Tibial nerve (tissue), 4 donors: Measurements from ENCODE around the gene C4BPA. TPM values are rescaled to one million over a fixed set of nuclear protein-coding genes. Genes with fewer than 3 reads are reported as not detected.

Experiments
- DNase-seq, 2 donors: peaks; one replicate each; pipeline ENCODE4 v3.0.0-alpha.2; 2019; ENCODE audit warnings: low spot score in 2 of 2
- H3K27ac ChIP-seq, 4 donors: fragments of 200-600 bp; sonication (generic) in 3 of 4; one replicate each; pipeline ENCODE4 v1.5.1; 2017 to 2019; ENCODE audit warnings: mild to moderate bottlenecking in 1 of 4
- H3K27me3 ChIP-seq, 2 donors: fragments of 200-600 bp; sonication (generic) in 1 of 2; one replicate each; pipeline versions ENCODE4 v1.5.1 to v1.6.0; 2017 to 2019
- H3K36me3 ChIP-seq, 3 donors: fragments of 200-600 bp; sonication (generic); one replicate each; pipeline ENCODE4 v1.5.1; 2018 to 2019
- H3K4me1 ChIP-seq, 4 donors: fragments of 200-600 bp; sonication (generic) in 3 of 4; one replicate each; pipeline ENCODE4 v1.5.1; 2017 to 2019
- H3K4me3 ChIP-seq, 4 donors: fragments of 200-600 bp; sonication (generic) in 3 of 4; one replicate each; pipeline ENCODE4 v1.5.1; 2017 to 2019; ENCODE audit warnings: mild to moderate bottlenecking in 1 of 4, moderate library complexity in 1 of 4
- H3K9me3 ChIP-seq, 4 donors: fragments of 200-600 bp; sonication (generic) in 3 of 4; one replicate each; pipeline ENCODE4 v1.5.1; 2017 to 2019
- CTCF ChIP-seq, 5 experiments: fragments of 200-600 bp in 3 of 5; fragments of 450-650 bp in 2 of 5; sonication (generic) in 3 of 5; IDR thresholded peaks; one replicate each; pipeline ENCODE4 v1.5.1; 2016 to 2019; ENCODE audit warnings: antibody characterized with exemption in 5 of 5, mild to moderate bottlenecking in 3 of 5, moderate library complexity in 2 of 5
- EP300 ChIP-seq, 2 donors: sonication (generic); formaldehyde crosslinking; IDR thresholded peaks; one replicate each; pipeline ENCODE4 v1.6.1; 2017; ENCODE audit warnings: antibody characterized with exemption in 2 of 2, mild to moderate bottlenecking in 1 of 2
- POLR2A ChIP-seq, 2 donors: fragments of 450-650 bp; IDR thresholded peaks; one replicate each; pipeline ENCODE4 v1.6.1; 2017; ENCODE audit warnings: antibody characterized with exemption in 2 of 2, mild to moderate bottlenecking in 2 of 2, moderate library complexity in 2 of 2
- WGBS, 2 donors: methylation state at CpG; one replicate each; pipeline ENCODE4 v1.1.5; 2018; 5-methylcytosine and 5-hydroxymethylcytosine counted together
- total RNA-seq, 4 donors: library from RNA; depleted of rRNA; stranded (reverse); fragments of >200 nt; gene quantifications; one replicate each; pipeline ENCODE4 v1.1.0, GENCODE V29; 2016

C4BPA gene
- total RNA-seq, 4 donors from 2014 or later = not detected

DNA sequence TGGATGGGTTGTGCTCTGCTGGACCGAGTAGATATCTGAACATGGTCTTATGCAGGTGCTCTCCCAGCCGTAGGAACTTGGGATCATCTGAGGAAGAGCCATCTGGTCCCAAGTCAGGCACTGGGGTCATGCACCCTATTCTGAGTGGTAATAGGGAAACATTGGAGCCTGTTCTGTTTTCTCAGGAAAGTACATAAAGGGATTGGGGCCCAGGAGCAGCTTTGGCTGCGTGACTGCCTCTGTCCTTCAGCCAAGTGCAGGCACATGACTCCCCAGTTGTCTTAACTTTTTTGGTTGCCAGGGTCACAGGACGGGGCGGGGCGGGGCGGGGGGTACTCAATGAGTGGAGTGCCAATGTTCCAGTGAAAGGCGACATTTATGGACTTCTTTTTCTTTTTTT, 39.5 kb upstream of the C4BPA start:
- Histone ChIP-seq H3K9me3 (no peaks in the 10 kb centered on the region), H3K27me3 (no peaks in the 10 kb centered on the region), H3K36me3 (peaks cover 2 to 78% (median 16%) of the 10 kb centered on the region in 3 donors), H3K4me1 (peaks cover 0 to 4% (median 2%) of the 10 kb centered on the region in 4 donors), H3K27ac (peak overlapping the region in 3 of 4 donors; percentile 52 to 78 (median 69)), H3K4me3 (no peak overlapping the region)
- TF ChIP-seq POLR2A (IDR thresholded peaks at IDR 0.05) (no peak), EP300 (IDR thresholded peaks at IDR 0.05) (peak in 1 of 2 donors; percentile 34)
- no peak for DNase-seq
- WGBS, 2 donors = 37 to 52% methylated on average over 7 to 8 of the region's 8 CpGs

- peaks cover 2 to 92% (median 8%) of the 10 kb centered on the region in 3 donors for H3K36me3 ChIP-seq
- no peak for DNase-seq
- H3K4me3 ChIP-seq = no peak overlapping the region
- peak overlapping the region in 1 of 4 donors; percentile 40 for H3K27ac ChIP-seq
- peaks cover 0 to 4% (median 0%) of the 10 kb centered on the region in 4 donors for H3K4me1 ChIP-seq
- no peaks in the 10 kb centered on the region for H3K9me3 ChIP-seq
- TF ChIP-seq EP300 (IDR thresholded peaks at IDR 0.05) (no peak), POLR2A (IDR thresholded peaks at IDR 0.05) (no peak), CTCF (IDR thresholded peaks at IDR 0.05) (no peak)
- 58 to 62% methylated on average over 3 of the region's 3 CpGs for WGBS, 2 donors
- H3K27me3 ChIP-seq = no peaks in the 10 kb centered on the region
These were observed 36.8 kb upstream of the C4BPA start for GRCh38 chr1:207067185-207067584.

DNA sequence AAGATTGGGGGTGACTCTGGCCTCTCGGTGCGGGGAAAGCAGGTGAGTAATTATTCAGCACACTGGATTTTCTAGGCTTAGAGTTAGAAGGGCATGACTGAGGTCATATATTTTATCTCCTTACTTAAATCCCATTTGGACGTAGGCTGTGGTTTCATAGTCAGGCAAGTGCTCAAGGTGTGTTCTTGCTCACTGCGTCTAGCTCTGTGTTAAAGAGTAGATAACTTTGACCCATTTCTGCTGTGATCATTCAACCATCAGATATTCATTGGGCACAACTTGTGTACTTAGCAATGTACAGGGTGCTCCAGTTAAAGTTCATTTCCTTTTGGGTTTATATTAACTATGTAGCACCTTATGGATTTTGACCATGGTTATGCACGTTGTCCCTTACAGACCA, 36.4 kb upstream of the C4BPA start:
- no peak for DNase-seq
- WGBS, 2 donors = 91 to 94% methylated on average over 5 of the region's 5 CpGs
- TF ChIP-seq EP300 (IDR thresholded peaks at IDR 0.05) = no peak
- no peak for TF ChIP-seq POLR2A (IDR thresholded peaks at IDR 0.05)
- no peak for TF ChIP-seq CTCF (IDR thresholded peaks at IDR 0.05)
- H3K27ac ChIP-seq = peak overlapping the region in 1 of 4 donors; percentile 40
- peaks cover under 1 to 92% (median 8%) of the 10 kb centered on the region in 3 donors for H3K36me3 ChIP-seq
- H3K4me3 ChIP-seq = no peak overlapping the region
- H3K4me1 ChIP-seq = peaks cover 0 to 4% (median 0%) of the 10 kb centered on the region in 4 donors
- H3K9me3 ChIP-seq = no peaks in the 10 kb centered on the region
- H3K27me3 ChIP-seq = no peaks in the 10 kb centered on the region

GRCh38 chr1:207069061-207069460, 35.0 kb upstream of the C4BPA start:
- WGBS, 2 donors = 69 to 81% methylated on average over 3 of the region's 3 CpGs
- DNase-seq = no peak

DNA sequence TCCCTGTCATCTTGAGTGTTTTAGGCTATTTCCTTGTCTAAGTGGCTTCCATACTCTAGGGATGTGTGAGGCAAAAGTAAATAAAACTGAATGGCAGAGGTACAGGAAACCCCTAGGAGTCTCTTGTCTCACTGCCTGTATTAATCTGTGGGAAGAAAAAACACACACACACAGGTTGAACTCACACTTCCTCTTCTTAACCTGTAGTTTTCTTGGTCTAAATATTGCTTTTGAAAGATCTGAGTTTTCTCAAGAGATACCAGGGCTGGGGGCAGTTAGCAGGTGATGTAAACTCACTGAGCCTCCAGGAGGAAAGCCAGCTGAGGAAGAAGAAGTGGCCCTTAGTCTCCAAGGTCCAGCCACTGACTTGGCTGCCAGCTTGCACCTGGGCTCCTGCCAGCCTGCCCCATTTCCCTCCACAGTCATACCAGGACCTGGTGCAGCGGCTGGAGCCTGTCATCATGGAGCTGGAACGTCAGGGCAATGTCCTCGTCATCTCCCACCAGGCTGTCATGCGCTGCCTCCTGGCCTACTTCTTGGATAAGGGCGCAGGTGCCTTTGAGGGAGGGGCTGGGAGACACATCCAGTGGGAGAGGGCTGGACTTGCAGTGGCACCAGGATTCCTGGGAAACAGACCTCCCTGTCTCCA, 34.1 kb upstream of the C4BPA start:
- peaks cover 0 to 82% (median 8%) of the 10 kb centered on the region in 3 donors for H3K36me3 ChIP-seq
- no peak for DNase-seq
- no peaks in the 10 kb centered on the region for H3K4me1 ChIP-seq
- 92 to 97% methylated on average over 5 of the region's 5 CpGs for WGBS, 2 donors
- no peak overlapping the region for H3K4me3 ChIP-seq
- no peaks in the 10 kb centered on the region for H3K9me3 ChIP-seq
- no peaks in the 10 kb centered on the region for H3K27me3 ChIP-seq
- no peak for TF ChIP-seq POLR2A (IDR thresholded peaks at IDR 0.05)
- no peak for TF ChIP-seq EP300 (IDR thresholded peaks at IDR 0.05)
- no peak overlapping the region for H3K27ac ChIP-seq

More at GRCh38 chr1:207069061-207069460, 35.0 kb upstream of the C4BPA start:
- H3K9me3 ChIP-seq = no peaks in the 10 kb centered on the region
- H3K27me3 ChIP-seq = no peaks in the 10 kb centered on the region
- H3K27ac ChIP-seq = no peak overlapping the region
- TF ChIP-seq CTCF (IDR thresholded peaks at IDR 0.05) (no peak), EP300 (IDR thresholded peaks at IDR 0.05) (no peak), POLR2A (IDR thresholded peaks at IDR 0.05) (no peak)
- peaks cover 0 to 4% (median 0%) of the 10 kb centered on the region in 4 donors for H3K4me1 ChIP-seq
- H3K36me3 ChIP-seq = peaks cover 0 to 88% (median 8%) of the 10 kb centered on the region in 3 donors
- H3K4me3 ChIP-seq = no peak overlapping the region

DNA sequence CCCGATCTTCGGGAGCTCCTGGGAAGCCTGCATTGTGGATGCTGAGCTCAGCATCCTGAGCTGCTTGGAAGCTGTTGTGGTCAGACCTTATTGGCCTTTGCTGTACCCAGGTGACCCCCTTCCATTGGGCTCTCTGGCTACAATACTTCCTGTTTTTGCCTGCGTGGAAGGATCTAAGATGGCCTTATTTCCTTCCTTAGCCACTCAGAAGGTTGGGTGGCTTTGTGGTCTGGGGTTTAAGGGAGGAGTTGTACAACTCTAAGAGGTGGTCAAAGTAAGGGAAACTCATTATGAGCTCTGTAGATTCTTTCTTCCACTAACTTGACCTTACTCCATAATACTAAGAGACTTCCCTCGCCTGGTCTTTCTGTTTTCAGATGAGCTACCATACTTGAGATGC, 33.2 kb upstream of the C4BPA start:
- Histone ChIP-seq H3K36me3 (peaks cover 0 to 74% (median 8%) of the 10 kb centered on the region in 3 donors), H3K4me3 (no peak overlapping the region), H3K4me1 (no peaks in the 10 kb centered on the region), H3K9me3 (no peaks in the 10 kb centered on the region), H3K27me3 (no peaks in the 10 kb centered on the region), H3K27ac (no peak overlapping the region)
- no peak for DNase-seq
- WGBS, 2 donors = 80 to 87% methylated on average over 4 of the region's 4 CpGs
- TF ChIP-seq EP300 (IDR thresholded peaks at IDR 0.05) (no peak), CTCF (IDR thresholded peaks at IDR 0.05) (no peak), POLR2A (IDR thresholded peaks at IDR 0.05) (no peak)
